ENCODE data around the gene FGGY.
"Not testable (repeated sequence)": the region's sequence is repeated elsewhere in the genome, so short reads cannot be mapped to it uniquely, and the experiment has no call there.

FGGY gene

DNA sequence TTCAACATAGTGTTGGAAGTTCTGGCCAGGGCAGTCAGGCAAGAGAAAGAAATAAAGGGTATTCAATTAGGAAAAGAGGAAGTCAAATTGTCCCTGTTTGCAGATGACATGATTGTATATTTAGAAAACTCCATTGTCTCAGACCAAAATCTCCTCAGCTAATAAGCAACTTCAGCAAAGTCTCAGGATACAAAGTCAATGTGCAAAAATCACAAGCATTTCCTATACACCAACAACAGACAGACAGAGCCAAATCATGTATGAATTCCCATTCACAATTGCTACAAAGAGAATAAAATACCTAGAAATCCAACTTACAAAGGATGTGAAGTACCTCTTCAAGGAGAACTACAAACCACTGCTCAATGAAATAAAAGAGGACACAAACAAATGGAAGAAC lies 168.6 kb downstream of the FGGY start:
- not testable (repeated sequence) for H3K27ac ChIP-seq; DNase-seq (ENCODE audit: low read depth, low spot score)

- no peak for DNase-seq (ENCODE audit: low read depth, low spot score)
Observed at GRCh38 chr1:59468828-59469428, 172.0 kb downstream of the FGGY start.

DNA sequence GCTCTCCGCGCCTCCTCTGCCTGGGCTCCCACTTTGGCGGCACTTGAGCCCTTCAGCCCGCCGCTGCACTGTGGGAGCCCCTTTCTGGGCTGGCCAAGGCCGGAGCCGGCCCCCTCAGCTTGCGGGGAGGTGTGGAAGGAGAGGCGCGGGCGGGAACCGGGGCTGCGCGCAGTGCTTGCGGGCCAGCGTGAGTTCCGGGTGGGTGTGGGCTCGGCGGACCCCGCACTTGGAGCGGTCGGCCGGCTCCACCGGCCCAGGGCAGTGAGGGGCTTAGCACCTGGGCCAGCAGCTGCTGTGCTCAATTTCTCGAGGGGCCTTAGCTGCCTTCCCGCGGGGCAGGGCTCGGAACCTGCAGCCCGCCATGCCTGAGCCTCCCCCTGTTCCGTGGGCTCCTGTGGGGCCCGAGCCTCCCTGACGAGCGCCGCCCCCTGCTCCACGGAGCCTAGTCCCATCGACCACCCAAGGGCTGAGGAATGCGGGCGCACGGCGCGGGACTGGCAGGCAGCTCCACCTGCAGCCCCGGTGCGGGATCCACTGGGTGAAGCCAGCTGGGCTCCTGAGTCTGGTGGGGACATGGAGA lies 175.2 kb downstream of the FGGY start:
- not testable (repeated sequence) for DNase-seq (ENCODE audit: low read depth, low spot score); H3K27ac ChIP-seq

More at GRCh38 chr1:59468828-59469428, 172.0 kb downstream of the FGGY start:
- H3K27ac ChIP-seq = no peak overlapping the region

DNA sequence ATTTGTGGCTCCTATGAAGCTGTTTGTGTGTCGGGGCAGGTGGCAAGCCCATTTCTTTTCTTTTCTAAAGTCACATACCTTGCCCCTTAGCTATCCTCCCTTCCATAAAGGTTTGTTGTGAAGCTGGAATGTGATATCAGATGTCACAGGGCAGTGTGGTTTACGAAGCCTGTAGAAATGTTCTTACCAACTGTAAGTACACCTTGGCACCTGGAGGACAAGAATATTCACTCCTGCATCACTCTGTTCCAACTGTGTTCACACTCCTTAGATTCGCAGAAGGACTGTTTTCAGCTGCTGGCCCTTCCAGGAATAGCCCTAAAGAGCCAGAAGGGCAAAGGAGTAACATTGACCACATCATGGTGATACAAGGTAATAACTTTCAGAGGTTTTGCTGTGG lies 176.9 kb downstream of the FGGY start:
- DNase-seq (ENCODE audit: low read depth, low spot score) = no peak
- H3K27ac ChIP-seq = no peak overlapping the region

GRCh38 chr1:59474496-59474895 lies 177.6 kb downstream of the FGGY start:
- no peak overlapping the region for H3K27ac ChIP-seq
- DNase-seq (ENCODE audit: low read depth, low spot score) = no peak

DNA sequence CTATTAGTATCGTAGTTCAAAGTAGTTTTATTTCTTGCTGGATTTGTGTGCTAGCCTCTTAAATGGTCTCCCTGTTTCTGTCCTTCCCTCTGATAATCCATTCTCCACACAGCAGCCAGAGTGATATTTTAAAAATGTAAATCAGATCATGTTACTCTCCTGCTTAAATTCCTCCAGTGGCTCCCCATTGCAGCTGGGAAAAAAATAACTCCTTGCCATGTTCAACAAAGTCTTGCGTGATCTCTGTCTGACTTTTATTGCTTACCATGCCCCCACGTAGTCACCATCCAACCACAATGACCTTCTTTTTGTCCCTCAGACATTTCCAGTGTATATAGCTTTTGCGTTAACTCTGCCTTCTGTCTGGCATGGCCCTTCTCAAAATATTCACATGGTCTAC lies 178.8 kb downstream of the FGGY start:
- H3K27ac ChIP-seq = no peak overlapping the region
- no peak for DNase-seq (ENCODE audit: low read depth, low spot score)

- DNase-seq (ENCODE audit: low read depth, low spot score) = peak; percentile 27
- no peak overlapping the region for H3K27ac ChIP-seq
Observed at GRCh38 chr1:59477286-59477685, 180.4 kb downstream of the FGGY start.

DNA sequence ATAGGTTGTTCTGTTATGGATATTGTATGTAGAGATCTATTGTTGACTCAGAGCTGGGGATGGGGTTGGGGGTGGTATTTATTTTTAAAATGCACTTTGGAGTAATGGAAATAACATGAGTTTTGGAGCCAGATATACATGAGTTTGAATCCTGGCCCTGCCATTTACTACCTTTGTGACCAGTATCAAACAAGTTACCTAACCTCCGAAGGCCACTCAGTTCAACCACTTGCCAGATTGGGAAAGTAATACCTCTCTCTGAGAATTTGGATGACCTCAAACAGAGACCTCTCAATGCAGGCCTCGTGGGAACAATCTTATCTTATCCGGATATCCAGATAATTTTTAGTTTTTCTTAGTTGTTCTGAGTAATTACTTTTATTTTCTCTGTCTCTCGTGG lies 181.0 kb downstream of the FGGY start:
- no peak overlapping the region for H3K27ac ChIP-seq
- no peak for DNase-seq (ENCODE audit: low read depth, low spot score)

- DNase-seq (ENCODE audit: low read depth, low spot score) = no peak
- no peak overlapping the region for H3K27ac ChIP-seq
Observed at GRCh38 chr1:59478822-59479221, 181.9 kb downstream of the FGGY start.

GRCh38 chr1:59480188-59480888 lies 183.4 kb downstream of the FGGY start:
- DNase-seq (ENCODE audit: low read depth, low spot score) = no peak
- H3K27ac ChIP-seq = no peak overlapping the region

DNA sequence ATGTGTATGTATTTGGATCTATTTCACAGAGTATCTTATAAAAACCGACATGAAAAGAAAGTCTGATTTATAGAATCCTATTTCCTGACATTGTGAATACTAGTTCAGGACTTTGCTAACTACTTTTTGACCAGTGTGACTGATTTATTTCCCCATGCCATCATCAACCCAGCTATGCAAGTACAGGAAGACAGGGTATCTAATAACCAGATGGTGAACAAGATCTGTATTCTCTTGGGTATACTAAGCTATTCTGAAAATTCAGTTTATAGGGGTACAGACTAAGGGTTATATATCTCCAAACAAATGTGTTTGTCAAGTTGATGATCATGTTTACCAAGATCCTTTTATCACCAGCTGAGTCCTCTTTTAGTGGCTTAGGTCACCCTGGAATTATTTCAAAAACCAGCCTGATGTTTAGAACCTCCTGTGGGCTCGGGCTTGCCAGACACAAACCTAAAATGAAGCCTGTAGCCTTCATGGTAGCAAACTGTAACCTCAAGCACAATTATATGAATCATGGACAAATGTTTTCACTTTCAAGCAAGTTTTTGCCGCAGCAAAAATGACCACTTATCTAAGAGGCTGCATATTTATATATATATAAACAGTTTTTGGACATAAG lies 185.1 kb downstream of the FGGY start:
- no peak overlapping the region for H3K27ac ChIP-seq
- no peak for DNase-seq (ENCODE audit: low read depth, low spot score)

- H3K27ac ChIP-seq = no peak overlapping the region
Observed at GRCh38 chr1:59482986-59483385, 186.1 kb downstream of the FGGY start.

GRCh38 chr1:59484096-59484495 lies 187.2 kb downstream of the FGGY start:
- DNase-seq (ENCODE audit: low read depth, low spot score) = no peak
- H3K27ac ChIP-seq = peak overlapping the region; percentile 26

More at GRCh38 chr1:59482986-59483385, 186.1 kb downstream of the FGGY start:
- no peak for DNase-seq (ENCODE audit: low read depth, low spot score)

- no peak for DNase-seq (ENCODE audit: low read depth, low spot score)
Observed at GRCh38 chr1:59485171-59485570, 188.3 kb downstream of the FGGY start.

DNA sequence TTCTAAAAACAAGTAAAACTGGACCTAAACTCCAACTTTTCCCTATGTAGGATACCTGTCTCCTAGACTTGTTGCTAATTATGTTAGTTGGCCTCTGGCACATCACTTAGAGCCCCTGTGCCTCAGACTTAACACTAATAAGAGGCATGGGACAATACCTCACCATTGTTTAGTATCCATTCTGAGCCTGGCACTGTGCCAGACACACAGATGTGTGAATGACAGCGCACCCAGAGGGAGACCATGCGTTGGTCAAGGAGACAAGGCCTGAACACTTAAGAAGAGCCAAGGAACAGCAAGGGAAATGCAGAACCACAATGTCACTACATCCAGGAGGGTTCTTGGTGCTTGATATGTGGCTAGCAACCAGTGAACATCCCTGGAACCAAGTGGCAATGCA lies 189.1 kb downstream of the FGGY start:
- no peak overlapping the region for H3K27ac ChIP-seq
- DNase-seq (ENCODE audit: low read depth, low spot score) = no peak

More at GRCh38 chr1:59485171-59485570, 188.3 kb downstream of the FGGY start:
- no peak overlapping the region for H3K27ac ChIP-seq

DNA sequence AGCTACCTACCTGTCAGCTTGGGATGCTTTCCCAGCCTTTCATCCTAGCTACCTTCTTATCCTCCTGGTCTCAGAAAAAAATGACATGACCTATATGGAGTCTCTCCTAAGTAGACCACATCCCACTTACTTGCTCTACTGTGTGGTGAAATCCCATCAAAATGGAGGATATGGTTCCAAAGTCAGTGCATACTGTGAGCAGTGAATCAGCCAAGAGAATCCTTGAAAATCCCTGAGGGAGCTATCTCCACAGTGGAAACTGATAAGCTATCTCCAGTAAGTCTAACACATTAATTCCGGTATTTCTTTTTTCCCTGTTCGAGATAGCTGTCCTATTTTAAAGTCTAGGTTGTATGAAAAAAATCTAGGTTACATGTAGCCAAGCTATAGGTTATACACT lies 189.7 kb downstream of the FGGY start:
- no peak for DNase-seq (ENCODE audit: low read depth, low spot score)
- peak overlapping the region; percentile 80 for H3K27ac ChIP-seq

GRCh38 chr1:59487335-59488031 lies 190.6 kb downstream of the FGGY start:
- no peak for DNase-seq (ENCODE audit: low read depth, low spot score)

GRCh38 chr1:59492500-59492899 lies 195.6 kb downstream of the FGGY start:
- DNase-seq (ENCODE audit: low read depth, low spot score) = no peak
- H3K27ac ChIP-seq = no peak overlapping the region

More at GRCh38 chr1:59487335-59488031, 190.6 kb downstream of the FGGY start:
- peak overlapping the region; percentile 80 for H3K27ac ChIP-seq

GRCh38 chr1:59494145-59494833 lies 197.4 kb downstream of the FGGY start:
- no peak for DNase-seq (ENCODE audit: low read depth, low spot score)
- H3K27ac ChIP-seq = no peak overlapping the region

- DNase-seq (ENCODE audit: low read depth, low spot score); H3K27ac ChIP-seq: not testable (repeated sequence)
Observed at GRCh38 chr1:59496156-59496555, 199.3 kb downstream of the FGGY start.

Measured in epithelial cell of prostate (primary cell).